Effector CD4-positive, alpha-beta T cell (primary cell): ENCODE measurements around the gene ACVR1.
"Not testable (repeated sequence)": the region's sequence is repeated elsewhere in the genome, so short reads cannot be mapped to it uniquely, and the experiment has no call there.

ENCODE experiments used
- DNase-seq: peaks from one replicate; pipeline ENCODE4 v3.0.0-alpha.2; 2020

The ACVR1 gene

GRCh38 chr2:157748371-157749142 lies 127.6 kb downstream of the ACVR1 start:
- no peak for DNase-seq

- no peak for DNase-seq
Measured at GRCh38 chr2:157747695-157748370, 128.3 kb downstream of the ACVR1 start.

- no peak for DNase-seq
Measured at GRCh38 chr2:157747280-157747679, 128.8 kb downstream of the ACVR1 start.

GRCh38 chr2:157746234-157746950 lies 129.7 kb downstream of the ACVR1 start:
- no peak for DNase-seq

GRCh38 chr2:157744571-157745076 lies 131.5 kb downstream of the ACVR1 start:
- DNase-seq = no peak

- no peak for DNase-seq
Measured at GRCh38 chr2:157743051-157743450, 133.1 kb downstream of the ACVR1 start.

- no peak for DNase-seq
Measured at GRCh38 chr2:157741819-157742484, 134.2 kb downstream of the ACVR1 start.

GRCh38 chr2:157737656-157738055 lies 138.5 kb downstream of the ACVR1 start:
- DNase-seq = no peak

GRCh38 chr2:157735532-157735931 lies 140.6 kb downstream of the ACVR1 start:
- DNase-seq = no peak

- no peak for DNase-seq
Measured at GRCh38 chr2:157733263-157733662, 142.9 kb downstream of the ACVR1 start.

- DNase-seq = no peak
Measured at GRCh38 chr2:157732596-157732995, 143.5 kb downstream of the ACVR1 start.

- no peak for DNase-seq
Measured at GRCh38 chr2:157727693-157728092, 148.4 kb downstream of the ACVR1 start.

GRCh38 chr2:157726946-157727345 lies 149.2 kb downstream of the ACVR1 start:
- no peak for DNase-seq

GRCh38 chr2:157725846-157726245 lies 150.3 kb downstream of the ACVR1 start:
- DNase-seq = no peak

- no peak for DNase-seq
Measured at GRCh38 chr2:157722580-157723234, 153.4 kb downstream of the ACVR1 start.

- DNase-seq = no peak
Measured at GRCh38 chr2:157720504-157720903, 155.6 kb downstream of the ACVR1 start.

GRCh38 chr2:157704653-157705052 lies 171.5 kb downstream of the ACVR1 start:
- not testable (repeated sequence) for DNase-seq

- DNase-seq = not testable (repeated sequence)
Measured at GRCh38 chr2:157704148-157704547, 172.0 kb downstream of the ACVR1 start.

- DNase-seq = no peak
Measured at GRCh38 chr2:157699806-157700205, 176.3 kb downstream of the ACVR1 start.

GRCh38 chr2:157699009-157699408 lies 177.1 kb downstream of the ACVR1 start:
- DNase-seq = no peak

- DNase-seq = no peak
Measured at GRCh38 chr2:157698430-157698829, 177.7 kb downstream of the ACVR1 start.

GRCh38 chr2:157696036-157696435 lies 180.1 kb downstream of the ACVR1 start:
- DNase-seq = no peak
